SHP77 (cell line): ENCODE measurements around the gene AGPAT1.
"Not testable (repeated sequence)": the region's sequence is repeated elsewhere in the genome, so short reads cannot be mapped to it uniquely, and the experiment has no call there.

Experiments
- DNase-seq, 2 experiments: peaks; one replicate each; lab custom pipeline; 2025; lab: John Stamatoyannopoulos, UW

The AGPAT1 gene, protein sequence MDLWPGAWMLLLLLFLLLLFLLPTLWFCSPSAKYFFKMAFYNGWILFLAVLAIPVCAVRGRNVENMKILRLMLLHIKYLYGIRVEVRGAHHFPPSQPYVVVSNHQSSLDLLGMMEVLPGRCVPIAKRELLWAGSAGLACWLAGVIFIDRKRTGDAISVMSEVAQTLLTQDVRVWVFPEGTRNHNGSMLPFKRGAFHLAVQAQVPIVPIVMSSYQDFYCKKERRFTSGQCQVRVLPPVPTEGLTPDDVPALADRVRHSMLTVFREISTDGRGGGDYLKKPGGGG

DNA sequence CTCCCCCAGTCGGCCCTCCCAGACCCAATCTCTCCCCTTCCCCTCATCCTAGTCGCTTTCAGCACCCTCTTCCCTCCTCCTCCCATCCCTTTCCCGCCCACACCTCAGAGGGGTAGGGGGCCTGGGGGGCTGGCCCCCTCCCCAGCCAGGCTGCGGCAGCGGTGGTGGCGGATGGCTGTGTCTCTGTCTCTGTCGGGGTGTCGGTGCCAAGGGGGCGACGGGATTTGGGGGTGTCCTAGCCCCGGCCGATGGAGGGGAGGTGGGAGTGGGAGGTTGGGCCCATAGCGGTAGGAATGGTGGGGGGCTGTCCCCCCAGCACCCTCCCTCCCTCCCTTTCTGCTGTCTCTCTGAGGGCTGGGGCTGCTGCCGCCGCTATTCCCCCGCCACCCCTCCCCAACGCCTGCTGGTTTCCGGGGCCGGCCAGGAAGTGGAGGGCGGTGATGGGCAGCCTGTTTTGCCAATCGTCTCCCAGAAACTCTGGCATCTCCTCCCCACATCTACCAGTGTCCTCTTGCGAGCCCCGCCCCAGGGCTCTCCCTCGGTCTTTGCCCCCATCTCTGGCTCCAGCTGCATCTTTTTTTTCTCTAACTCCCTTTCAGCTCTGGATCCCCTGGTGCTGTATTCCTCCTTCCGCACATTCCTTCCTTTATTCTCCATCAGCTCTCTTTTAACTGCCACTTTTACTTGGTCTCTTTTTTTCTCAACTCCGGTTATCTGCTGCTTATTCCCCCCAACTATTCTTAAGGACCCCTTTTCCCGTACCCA, at the start of gene AGPAT1:
TSS of gene AGPAT1 (minus strand) at position 374 of the 765 bp plus-strand sequence. CDS start 4,588 bp downstream, outside the sequence.
- DNase-seq: peak; percentile 87 to 89

DNA sequence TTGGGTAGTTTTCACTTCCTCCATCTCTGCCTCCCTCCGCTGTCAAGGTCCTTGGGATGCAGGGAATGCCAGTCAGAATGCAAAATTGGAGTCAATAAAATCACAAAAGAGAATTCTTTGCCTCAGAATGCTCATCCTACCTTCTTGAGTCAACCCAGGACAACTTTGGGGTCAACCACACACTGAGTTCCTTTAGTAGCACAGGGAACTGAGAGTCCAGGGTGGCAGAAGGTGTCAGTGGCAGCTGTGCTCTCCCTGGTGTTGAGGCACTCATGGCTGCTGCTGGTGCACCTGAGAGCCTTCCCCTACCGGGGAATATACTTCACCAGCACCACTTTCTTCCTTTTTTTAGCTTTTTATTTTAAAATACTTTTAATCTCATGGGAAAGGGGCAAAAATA, 48.8 kb upstream of the AGPAT1 start:
- DNase-seq: no peak

DNA sequence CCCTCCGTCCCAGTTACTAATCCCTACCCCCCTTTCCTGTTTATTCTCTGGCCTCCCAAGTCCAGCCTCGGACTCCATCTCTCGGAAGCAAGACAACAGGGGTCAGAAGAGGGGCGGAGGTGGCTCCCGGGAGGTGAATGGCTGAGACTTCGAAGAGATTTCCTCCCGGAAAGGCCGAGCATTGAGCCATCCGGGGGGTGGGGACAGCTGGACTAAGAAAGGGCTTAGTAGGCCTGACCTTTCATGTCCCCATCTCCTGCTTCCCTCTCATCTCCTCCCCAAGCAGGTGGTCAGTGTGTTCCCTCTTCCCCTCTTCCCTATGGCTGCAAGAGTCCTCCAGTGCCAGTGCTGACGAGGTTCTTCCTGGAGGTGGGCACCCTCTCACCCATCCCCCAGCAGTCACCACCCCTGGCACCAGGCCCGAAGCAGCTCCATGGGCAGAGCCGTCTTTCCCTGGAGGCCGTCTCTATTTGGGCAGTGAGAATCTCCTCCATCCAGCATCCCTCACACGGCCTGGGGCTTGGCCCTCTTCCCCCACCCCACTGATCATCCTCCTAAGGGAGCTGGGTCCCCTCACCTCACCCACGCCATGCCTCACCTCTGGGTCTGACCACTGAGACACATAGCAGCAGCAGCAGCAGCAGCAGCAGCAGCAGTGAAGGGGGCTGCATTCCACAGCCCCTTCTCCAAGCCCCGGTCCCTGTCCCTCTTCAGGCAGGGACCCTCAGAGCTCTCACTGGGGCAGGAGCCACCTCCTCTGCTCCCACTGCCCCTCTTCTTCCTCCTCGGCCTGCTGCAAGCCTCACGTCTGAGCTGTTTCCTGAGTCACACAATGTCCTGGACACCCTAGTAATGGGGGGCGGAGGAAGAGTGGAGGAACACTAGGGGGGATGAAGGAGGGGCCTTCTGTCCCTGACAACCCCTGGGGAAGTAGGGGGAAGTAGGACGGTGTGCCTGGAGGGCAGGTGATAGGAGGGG, 47.7 kb upstream of the AGPAT1 start, which contains the start of gene NOTCH4:
TSS of gene NOTCH4 (minus strand) at position 810 of the 978 bp plus-strand sequence. CDS start at position 671, 139 bp downstream.
- DNase-seq: no peak

DNA sequence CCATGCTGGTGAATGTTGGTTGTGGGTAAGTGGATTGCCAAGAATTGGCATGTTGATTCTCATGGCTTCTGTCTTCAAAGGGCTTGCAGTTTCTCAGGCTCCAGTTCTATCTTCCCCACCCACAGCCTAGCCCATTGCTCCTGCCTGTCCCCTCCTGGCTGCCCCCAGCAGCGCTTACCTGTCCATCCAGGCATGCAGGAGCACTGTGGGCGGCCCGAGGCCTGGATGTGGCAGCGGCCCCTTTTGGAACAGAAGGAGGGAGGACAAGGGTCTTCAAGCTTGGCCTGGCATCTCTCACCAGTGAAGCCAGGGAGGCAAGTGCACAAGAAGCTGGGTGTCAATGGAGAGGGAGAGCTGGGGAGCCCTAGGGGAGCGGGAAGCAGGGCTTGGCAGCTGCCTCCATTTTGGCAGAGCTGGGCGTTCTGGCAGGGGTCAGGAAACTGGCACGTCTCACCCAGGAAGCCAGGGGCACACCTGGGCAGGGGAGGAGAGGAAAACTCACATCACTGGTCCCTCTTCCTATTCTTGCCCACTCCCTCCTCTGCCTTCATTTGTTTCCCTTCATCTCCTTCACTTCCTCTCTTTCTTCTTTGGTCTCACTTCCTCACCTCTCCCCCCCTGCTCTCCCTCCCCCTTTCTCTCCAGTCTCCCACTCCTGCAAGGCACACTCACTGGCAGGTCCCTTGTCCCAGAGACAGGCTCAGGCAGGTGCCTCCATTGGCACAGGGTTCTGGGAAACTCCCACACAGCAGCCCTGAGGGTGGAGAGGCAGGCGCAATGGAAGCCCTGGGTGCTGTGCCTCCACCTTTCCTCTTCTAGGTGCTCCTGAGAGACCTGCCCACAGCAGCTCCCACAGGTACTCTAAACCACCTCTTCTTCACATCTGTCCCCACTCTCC, 46.7 kb upstream of the AGPAT1 start:
- DNase-seq: no peak

DNA sequence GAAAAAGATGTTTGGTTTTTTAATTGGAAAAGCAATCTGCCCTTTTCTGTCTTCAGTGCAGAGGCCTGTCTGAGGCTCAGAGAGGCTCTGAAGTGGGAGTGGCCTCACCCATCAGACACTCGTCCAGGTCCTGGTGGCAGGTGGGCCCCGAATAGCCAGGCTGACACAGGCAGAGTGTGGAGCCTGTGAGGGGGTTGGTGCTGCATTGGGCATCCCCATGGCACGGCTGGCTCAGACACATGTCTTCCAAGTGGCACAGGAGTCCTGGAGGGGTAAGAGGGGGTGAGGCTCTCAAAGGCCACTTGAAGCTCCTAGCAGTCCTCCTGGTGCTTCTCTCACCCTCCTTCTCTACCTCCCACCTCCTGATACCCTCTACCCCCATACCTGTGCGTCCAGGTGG, 44.1 kb upstream of the AGPAT1 start:
- no peak for DNase-seq

DNA sequence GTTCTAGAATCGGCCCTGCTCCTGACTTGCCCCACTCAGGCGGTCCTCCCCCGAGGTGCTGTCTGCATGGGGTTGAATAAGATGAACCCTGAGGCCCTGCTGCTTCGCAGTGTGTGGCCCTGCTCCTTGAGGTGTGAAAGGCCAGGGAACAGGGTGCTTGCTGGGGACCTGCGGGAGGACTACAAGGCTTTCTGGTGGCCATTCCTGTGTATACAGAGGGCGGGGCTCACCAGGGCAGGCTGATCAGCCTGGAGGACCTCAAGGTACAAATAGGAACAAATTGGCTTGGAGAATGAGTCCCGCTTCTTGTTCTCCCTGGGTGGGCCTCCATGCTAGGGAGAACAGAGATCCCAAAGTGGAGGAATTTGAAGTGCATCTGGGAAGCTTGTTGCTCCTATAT, 42.3 kb upstream of the AGPAT1 start:
- DNase-seq: no peak

DNA sequence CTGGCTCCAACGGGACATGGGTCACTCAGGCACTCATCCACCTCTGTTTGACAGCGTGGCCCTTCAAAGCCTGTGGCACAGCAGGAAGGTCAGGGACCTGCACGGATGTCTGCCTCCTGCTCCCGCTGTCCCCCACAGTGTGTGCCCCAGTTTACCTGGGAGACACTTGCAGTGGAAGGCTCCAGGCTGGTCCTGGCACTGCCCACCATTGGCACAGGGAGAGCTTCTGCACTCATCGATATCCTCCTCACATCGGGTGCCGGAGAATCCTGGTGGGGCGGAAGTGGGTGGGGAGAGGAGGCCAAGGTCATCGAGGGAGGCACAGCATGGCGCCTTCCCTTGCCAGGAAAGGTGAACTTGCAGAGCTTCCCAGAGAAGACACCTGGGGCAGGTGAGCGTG, 41.1 kb upstream of the AGPAT1 start:
- DNase-seq: no peak

DNA sequence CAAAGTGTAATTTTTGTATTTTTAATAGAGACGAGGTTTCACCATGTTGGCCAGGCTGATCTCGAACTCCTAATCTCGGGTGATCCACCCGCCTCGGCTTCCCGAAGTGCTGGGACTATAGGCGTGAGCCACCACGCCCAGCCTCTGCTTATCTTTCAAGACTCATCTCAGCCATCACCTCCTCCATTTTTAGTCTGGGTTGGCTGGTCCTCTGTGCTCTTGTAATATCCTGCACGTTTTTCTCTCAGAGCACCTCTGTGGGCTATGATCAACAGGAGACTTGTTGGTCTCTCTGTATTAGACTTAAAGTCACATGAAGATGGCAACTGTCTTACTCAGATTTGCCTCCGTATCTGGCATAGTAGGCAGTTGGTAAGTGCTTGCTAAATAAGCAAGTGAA, 40.4 kb upstream of the AGPAT1 start:
- DNase-seq: no peak

DNA sequence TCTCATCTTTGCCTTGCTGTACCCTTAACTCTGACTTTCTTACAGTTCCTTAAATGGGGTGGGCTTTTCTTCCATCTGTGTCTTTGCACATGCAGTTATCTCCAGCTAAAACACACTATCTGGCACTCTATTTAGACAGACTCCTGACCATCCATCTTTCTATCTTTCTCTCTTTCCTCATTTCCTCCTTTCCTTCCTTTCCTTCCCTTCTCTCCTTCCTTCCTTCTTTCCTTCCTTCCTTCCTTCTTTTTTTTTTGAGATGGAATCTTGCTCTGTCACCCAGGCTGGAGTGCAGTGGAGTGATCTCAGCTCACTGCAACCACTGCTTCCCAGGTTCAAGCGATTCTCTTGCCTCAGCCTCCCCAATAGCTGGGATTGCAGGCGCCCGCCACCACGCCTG, 39.7 kb upstream of the AGPAT1 start:
- no peak for DNase-seq

DNA sequence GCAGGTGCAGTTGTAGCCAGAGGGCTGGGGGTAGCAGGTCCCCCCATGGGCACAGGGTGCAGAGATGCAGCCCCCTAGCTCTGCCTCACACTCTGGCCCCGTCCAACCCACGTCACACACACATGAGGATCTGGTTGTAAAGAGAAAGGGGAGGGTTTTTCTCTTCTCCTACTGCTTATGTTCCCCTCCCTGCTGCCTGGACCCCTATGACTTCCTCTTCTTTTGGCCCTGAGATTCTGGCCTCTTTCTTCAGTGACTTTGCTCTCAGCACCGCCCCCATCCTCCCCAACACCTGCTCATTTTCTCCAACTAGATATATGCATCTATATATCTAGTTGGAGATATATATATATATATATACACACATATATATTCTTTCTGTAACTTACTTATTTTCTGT, 38.2 kb upstream of the AGPAT1 start:
- no peak for DNase-seq

DNA sequence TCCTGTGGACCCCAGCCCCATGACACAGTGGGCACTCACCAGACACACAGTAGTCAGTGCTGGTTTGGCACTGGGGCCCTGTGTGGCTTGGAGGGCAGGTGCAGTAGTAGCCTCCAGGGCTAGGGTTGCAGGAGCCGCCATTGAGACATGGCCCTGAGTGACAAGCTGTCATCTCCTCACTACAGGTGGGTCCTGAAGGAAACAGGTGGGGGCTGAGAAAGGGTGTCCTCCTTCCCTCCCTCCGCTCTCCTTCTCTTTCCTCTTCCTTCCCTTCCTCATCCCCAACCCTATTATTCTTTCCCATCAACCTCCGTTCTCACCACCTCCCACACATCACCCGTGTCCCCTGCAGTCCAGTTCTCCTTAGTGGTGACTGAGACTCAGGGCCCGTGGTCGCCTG, 37.8 kb upstream of the AGPAT1 start:
- DNase-seq: no peak

DNA sequence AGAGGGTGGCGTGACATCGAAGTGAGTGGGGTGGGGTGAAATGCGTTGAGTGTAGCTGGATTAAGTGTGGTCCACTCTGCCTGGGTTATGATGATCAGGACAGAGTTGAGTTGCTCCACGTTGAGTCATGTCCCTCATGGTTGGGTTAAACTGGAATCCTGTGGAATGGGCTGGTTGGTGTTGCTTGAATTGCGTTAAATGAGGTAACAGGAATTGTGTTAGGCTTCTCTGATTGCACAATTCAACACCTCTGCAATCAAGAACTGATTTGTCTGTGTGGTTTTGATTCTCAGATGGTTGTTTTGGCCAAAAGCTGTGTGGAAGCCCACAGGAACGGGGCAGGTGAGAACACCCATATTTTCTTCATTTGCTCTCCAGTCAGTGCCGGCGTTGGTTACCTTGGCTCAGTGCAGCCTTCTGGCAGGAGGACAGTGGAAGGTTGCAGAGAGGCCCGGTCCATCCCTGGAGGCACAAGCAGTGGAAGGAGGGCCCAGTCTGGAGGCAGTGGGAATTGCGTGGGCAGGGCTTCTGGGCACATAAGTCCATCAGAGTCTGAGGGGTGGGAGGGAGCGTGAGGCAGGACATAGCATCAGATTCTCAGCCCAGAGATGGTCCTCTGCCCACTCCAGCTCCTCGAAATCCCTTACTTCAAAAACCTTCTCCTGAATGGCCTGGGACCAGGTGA, 36.3 kb upstream of the AGPAT1 start:
- no peak for DNase-seq

DNA sequence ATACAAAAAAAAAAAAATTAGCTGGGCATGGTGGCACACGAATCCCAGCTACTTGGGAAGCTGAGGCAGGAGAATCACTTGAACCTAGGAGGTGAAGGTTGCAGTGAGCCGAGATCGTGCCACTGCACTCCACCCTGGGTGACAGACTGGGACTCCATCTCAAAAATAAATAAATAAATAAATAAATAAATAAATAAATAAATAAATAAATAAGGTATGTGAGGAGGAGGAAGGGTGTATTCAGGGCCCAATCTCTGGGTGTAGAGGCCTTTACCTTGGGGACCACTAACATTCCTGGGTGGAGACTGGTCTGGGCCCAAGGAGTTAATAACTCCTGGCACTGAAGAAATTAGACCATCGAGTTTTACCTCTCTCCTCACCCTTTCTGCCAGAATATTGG, 35.5 kb upstream of the AGPAT1 start:
- DNase-seq: not testable (repeated sequence)

DNA sequence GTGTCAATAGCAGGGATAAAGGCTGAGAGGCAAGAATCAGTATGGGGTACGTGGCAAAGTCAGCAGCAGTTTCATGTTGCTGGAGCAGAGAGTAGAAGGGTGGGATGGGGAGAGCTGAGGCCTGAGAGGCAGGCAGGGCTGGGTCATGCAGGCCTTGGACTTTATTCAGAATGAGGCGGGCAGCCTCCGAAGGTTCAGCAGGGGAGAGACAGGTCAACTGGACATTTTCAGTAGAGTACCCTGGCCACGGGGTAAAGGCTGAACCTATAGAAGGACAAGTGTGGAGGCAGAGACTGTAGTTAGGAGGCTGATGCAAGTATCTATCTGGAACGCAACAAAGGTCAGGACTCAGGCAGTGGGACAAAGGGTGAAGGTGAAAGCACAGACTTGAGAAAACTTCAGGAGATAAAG, 34.3 kb upstream of the AGPAT1 start:
- no peak for DNase-seq

DNA sequence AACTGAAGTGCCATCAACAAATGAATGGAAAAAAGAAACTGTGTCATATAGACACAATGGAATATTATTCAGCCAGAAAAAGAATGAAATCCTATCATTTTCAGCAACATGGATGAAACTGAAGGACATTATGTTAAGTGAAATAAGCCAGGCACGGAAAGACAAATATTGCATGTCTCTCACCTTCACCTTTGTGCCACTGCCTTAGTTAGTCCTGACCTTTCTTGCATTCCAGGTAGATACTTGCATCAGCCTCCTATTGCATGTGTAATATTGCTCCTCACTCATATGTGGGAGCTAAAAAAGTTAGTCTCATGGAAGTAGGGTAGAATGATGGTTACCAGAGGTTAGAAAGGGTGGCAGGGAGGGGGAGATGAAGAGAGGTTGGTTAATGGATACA, 33.1 kb upstream of the AGPAT1 start:
- no peak for DNase-seq

DNA sequence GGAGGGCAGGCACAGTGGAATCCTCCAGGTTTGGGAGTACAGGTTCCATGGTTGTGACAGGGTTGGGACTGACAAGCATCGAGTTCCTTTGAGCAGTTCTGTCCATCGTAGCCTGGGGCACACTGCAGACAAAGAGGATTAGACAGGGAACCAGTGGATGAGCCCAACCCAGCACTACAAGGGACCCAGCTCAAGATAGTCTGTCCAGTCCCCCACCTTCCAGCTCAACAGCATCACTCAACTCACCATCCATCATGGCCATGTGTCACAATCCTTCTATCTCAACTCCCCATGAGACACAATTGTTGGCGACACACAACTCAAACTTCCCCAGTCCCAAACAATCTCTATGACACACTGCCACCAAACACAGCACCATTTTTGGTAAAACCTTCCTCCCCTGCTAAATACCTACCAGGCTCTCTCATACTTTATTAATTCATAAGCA, 28.4 kb upstream of the AGPAT1 start:
- DNase-seq: no peak

DNA sequence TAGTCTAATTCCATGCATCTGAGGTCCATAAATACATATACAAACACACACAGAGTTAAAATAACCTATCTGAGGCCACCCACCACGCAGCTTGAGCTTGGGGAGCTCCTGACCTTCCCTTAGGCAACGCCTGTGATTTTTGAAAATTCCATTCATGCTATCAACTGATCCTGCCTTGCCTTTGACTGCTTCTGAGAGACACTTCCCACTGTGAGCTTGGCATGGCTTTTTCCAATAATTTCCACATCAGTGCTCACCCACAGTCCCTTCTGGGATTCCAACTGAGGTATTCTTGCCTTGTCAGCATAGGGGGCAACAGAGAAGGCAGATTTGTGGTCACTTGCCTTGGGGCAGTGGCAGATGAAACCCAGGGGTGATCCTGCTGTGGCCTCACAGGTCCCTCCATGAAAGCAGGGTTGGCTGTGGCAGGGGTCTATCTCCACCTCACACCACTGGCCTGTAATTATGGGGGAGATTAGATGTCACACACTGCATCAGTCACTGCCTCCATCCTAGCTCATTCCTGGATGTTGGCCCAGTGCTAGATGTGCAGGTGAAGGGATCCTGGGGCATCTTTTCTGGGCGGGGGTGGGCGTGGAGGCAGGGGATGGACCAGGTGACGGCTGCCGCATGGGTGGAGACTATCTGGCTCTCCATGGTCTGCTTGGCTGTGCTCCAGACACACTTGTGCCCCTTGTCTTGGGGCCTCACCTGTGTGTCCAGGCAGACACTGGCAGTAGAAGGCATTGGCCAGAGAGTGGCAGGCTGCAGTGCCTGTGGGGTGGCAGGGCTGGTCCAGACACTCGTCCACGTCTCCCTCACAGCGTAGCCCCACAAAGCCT, 27.8 kb upstream of the AGPAT1 start:
- no peak for DNase-seq

DNA sequence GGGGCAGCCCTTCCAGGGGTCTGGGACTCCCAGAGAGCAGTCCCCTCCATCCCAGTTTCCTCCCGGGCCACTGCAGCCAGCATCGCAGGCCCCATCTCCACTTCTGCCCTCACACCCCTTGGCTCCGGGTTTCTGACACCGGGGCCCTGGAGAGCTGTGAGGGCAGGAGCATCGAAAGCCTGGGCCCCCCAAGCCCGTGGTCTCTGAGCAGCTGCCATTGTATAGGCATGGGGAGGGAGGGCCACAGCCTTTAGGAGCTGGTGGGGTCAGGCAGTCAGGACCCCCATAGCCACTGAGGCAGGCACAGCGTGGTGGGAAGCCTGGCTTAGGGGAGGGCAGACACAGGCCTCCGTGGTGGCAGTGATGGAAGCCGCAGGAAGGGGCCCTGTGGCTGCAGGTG, 26.3 kb upstream of the AGPAT1 start:
- DNase-seq: no peak

DNA sequence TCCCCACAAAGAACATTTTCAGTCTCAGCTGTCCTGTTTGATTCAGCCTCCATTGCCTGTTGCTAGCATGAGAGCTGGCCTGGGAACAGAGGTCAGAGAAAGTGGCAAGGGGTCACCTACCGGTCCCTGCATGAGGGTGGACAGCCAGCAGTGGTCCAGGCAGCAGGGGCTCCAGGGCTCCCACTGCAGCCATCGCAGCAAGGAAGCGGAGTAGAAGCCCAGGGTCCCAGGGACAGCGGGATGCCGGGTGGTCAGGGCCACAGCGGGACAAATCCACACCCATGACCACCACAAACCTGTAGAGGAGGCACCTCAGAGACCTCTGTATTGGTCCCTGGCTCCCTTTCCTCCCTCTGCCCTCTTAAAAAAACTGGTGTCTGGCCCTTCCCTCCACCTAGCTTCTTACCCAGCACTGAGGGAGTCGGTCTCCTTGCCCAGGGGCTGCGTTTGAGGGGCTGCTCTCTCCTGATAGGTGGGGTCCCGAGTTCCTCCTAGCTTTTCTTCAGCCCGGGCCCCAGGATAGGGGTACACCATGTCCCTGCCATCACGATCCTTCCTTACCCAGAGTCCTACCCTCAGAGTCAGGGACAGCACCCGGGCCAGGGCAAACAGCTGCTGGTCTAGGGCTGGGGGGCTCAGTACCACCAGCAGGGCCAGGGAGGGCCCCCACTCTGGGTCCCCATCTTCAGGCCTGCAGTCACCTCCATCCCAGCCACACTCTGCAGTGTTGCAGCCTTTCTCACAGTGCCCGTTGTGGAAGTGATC, 25.0 kb upstream of the AGPAT1 start:
- no peak for DNase-seq
